HCT116 (cell line): ENCODE measurements around the gene ABHD11. TPM values are rescaled to one million over a fixed set of nuclear protein-coding genes. Genes with fewer than 3 reads are reported as not detected.

Source experiments
- ATAC-seq: fragments of 200-7000 bp; cut with Tn5 transposase; 2 replicates; pipeline ENCODE4 v1.9.1; 2020; ENCODE audit warnings: mild to moderate bottlenecking, moderate library complexity
- BruUV-seq: library from RNA; stranded (reverse); fragments of 400-500 nt; replicated peaks from 2 replicates; lab custom pipeline; 2021; lab: Mats Ljungman, UMichigan
- CTCF ChIA-PET: fragments of 300-600 bp; sonication (Branson Sonifier 250); formaldehyde crosslinking; loops from one replicate; lab custom pipeline; 2021; ENCODE audit warnings: antibody characterized with exemption; lab: Charles Lee
- POLR2A ChIA-PET: fragments of 300-600, 350-600 bp; sonication (Branson Sonifier 250); formaldehyde crosslinking; loops from one replicate; lab custom pipeline; 2021; ENCODE audit warnings: antibody characterized with exemption; lab: Charles Lee
- RAD21 ChIA-PET, 2 experiments: fragments of 300-600 bp; sonication (Branson Sonifier 250); formaldehyde crosslinking; loops; one replicate each; lab custom pipeline; 2023; ENCODE audit warnings: low total read pairs in 2 of 2; ENCODE audit not compliant: uncharacterized antibody in 2 of 2, unreplicated experiment in 2 of 2, low non-redundant PET in 1 of 2; lab: Charles Lee
- DNase-seq: peaks from one replicate; pipeline ENCODE4 v3.0.0-alpha.2; 2010; ENCODE audit warnings: low read depth, low spot score
- H2AFZ ChIP-seq: fragments of 200-600 bp; shearing (Covaris generic), sonication (generic); 2 replicates; pipeline ENCODE4 v1.6.1; 2017; ENCODE audit warnings: low read depth, mixed run types, mixed read lengths, antibody characterized with exemption, low read length; ENCODE audit not compliant: poor library complexity, severe bottlenecking
- H3K27ac ChIP-seq: 2 replicates; pipeline ENCODE4 v1.5.1; 2012; ENCODE audit warnings: low read depth, low read length
- H3K27me3 ChIP-seq: fragments of 200-600 bp; sonication (generic); 2 replicates; pipeline ENCODE4 v1.6.1; 2016; ENCODE audit warnings: mixed run types, low read length, mixed read lengths; ENCODE audit not compliant: insufficient read depth
- H3K36me3 ChIP-seq, 2 experiments: fragments of 200-500 bp in 1 of 2; fragments of 200-600 bp in 1 of 2; sonication (Bioruptor generic) in 1 of 2; sonication (generic) in 1 of 2; 2 replicates each; pipeline versions ENCODE4 v1.5.1 to v1.6.1; 2014 to 2016; ENCODE audit warnings: low read length in 2 of 2, inconsistent platforms in 1 of 2, mixed read lengths in 1 of 2, mixed run types in 1 of 2; ENCODE audit not compliant: insufficient read depth in 2 of 2, control insufficient read depth in 1 of 2
- H3K4me1 ChIP-seq, 2 experiments: fragments of 200-600 bp in 1 of 2; sonication (generic) in 1 of 2; 2 replicates each; pipeline versions ENCODE4 v1.5.1 to v1.6.1; 2012 to 2017; ENCODE audit warnings: low read length in 2 of 2, inconsistent platforms in 1 of 2, mild to moderate bottlenecking in 1 of 2, mixed read lengths in 1 of 2, mixed run types in 1 of 2, moderate library complexity in 1 of 2; ENCODE audit not compliant: insufficient read depth in 2 of 2, control insufficient read depth in 1 of 2
- H3K4me2 ChIP-seq: fragments of 200-600 bp; sonication (generic); 2 replicates; pipeline ENCODE4 v1.6.1; 2017; ENCODE audit warnings: mixed run types, low read length, mixed read lengths
- H3K4me3 ChIP-seq, 2 experiments: fragments of 200-600 bp in 1 of 2; sonication (generic) in 1 of 2; replicated peaks in 1 of 2; 2 replicates each; pipeline ENCODE4 v1.5.1; 2011 to 2016; ENCODE audit warnings: low read length in 2 of 2, control low read depth in 1 of 2, low read depth in 1 of 2, mild to moderate bottlenecking in 1 of 2, mixed read lengths in 1 of 2, mixed run types in 1 of 2
- H3K79me2 ChIP-seq: fragments of 200-600 bp; sonication (generic); 2 replicates; pipeline ENCODE4 v1.6.1; 2017; ENCODE audit warnings: mild to moderate bottlenecking, mixed run types, low read length, moderate library complexity, mixed read lengths; ENCODE audit not compliant: insufficient read depth
- H3K9ac ChIP-seq: fragments of 200-600 bp; sonication (generic); 2 replicates; pipeline ENCODE4 v1.6.1; 2016; ENCODE audit warnings: low read length, mixed read lengths
- H3K9me2 ChIP-seq: fragments of 200-600 bp; sonication (generic), shearing (Covaris generic); 2 replicates; pipeline ENCODE4 v1.6.1; 2017; ENCODE audit warnings: mixed run types, mild to moderate bottlenecking, moderate library complexity; ENCODE audit not compliant: insufficient read depth
- H3K9me3 ChIP-seq, 2 experiments: fragments of 200-500 bp in 1 of 2; fragments of 200-600 bp in 1 of 2; sonication (Bioruptor generic) in 1 of 2; sonication (generic) in 1 of 2; 2 replicates each; pipeline ENCODE4 v1.6.1; 2014 to 2017; ENCODE audit warnings: low read length in 2 of 2, mixed read lengths in 2 of 2, inconsistent platforms in 1 of 2, low read depth in 1 of 2, mild to moderate bottlenecking in 1 of 2, mixed run types in 1 of 2, moderate library complexity in 1 of 2; ENCODE audit not compliant: control insufficient read depth in 1 of 2, insufficient read depth in 1 of 2
- H4K20me1 ChIP-seq: fragments of 200-600 bp; sonication (generic), shearing (Covaris generic); 2 replicates; pipeline ENCODE4 v1.6.1; 2017; ENCODE audit warnings: mixed run types, mild to moderate bottlenecking, moderate library complexity; ENCODE audit not compliant: insufficient read depth
- CBX3 ChIP-seq: IDR thresholded peaks from 2 replicates; pipeline ENCODE4 v1.6.1; 2012; ENCODE audit warnings: low read depth
- CEBPB ChIP-seq: IDR thresholded peaks from 2 replicates; pipeline ENCODE4 v1.6.1; 2012; ENCODE audit warnings: low read depth
- EGR1 ChIP-seq: IDR thresholded peaks from 2 replicates; pipeline ENCODE4 v1.6.1; 2012; ENCODE audit warnings: low read depth
- EZH2phosphoT487 ChIP-seq: fragments of 200-600 bp; IDR thresholded peaks from 2 replicates; pipeline ENCODE4 v1.6.1; 2018; ENCODE audit warnings: antibody characterized with exemption, borderline replicate concordance
- FOSL1 ChIP-seq: IDR thresholded peaks from 2 replicates; pipeline ENCODE4 v1.6.1; 2012; ENCODE audit warnings: low read depth
- JUND ChIP-seq: IDR thresholded peaks from 2 replicates; pipeline ENCODE4 v1.6.1; 2012
- POLR2A ChIP-seq: IDR thresholded peaks from 2 replicates; pipeline ENCODE4 v1.7.0; 2011; ENCODE audit warnings: borderline replicate concordance; ENCODE audit not compliant: insufficient read depth, insufficient read length; ENCODE audit errors: extremely low read depth
- POLR2AphosphoS5 ChIP-seq: IDR thresholded peaks from 2 replicates; pipeline ENCODE4 v1.6.1; 2011; ENCODE audit warnings: mild to moderate bottlenecking, low read depth, low read length, moderate library complexity
- RAD21 ChIP-seq: IDR thresholded peaks from 2 replicates; pipeline ENCODE4 v1.6.1; 2012; ENCODE audit warnings: low read depth, mild to moderate bottlenecking
- SIN3A ChIP-seq: IDR thresholded peaks from 2 replicates; pipeline ENCODE4 v1.6.1; 2012; ENCODE audit warnings: low read depth
- SP1 ChIP-seq: IDR thresholded peaks from 2 replicates; pipeline ENCODE4 v1.6.1; 2012; ENCODE audit warnings: low read depth
- SRF ChIP-seq: IDR thresholded peaks from 2 replicates; pipeline ENCODE4 v1.6.1; 2012; ENCODE audit warnings: low read depth
- TCF7L2 ChIP-seq: IDR thresholded peaks from 2 replicates; pipeline ENCODE4 v1.7.0; 2011; ENCODE audit warnings: borderline replicate concordance, inconsistent platforms; ENCODE audit not compliant: insufficient read depth, insufficient read length; ENCODE audit errors: extremely low read depth
- ZFX ChIP-seq: fragments of 450-650 bp; IDR thresholded peaks from 2 replicates; pipeline ENCODE4 v1.6.1; 2017
- ZNF274 ChIP-seq: fragments of 200-500 bp; sonication (Bioruptor generic); IDR thresholded peaks from 2 replicates; pipeline ENCODE4 v1.6.1; 2014; ENCODE audit warnings: mild to moderate bottlenecking, low read depth, low read length, inconsistent platforms
- intact Hi-C: fragments of 100-400 bp; cut with micrococcal nuclease; formaldehyde crosslinking; loops from 2 replicates; pipeline ENCODE4 v1.10.0; 2022
- total RNA-seq: library from RNA; stranded (reverse); gene quantifications from one replicate; pipeline ENCODE4 v1.2.1, GENCODE V29; 2021; ENCODE audit not compliant: unreplicated experiment
- TF ChIP-seq, protein P1 (sequence below): IDR thresholded peaks from 2 replicates; pipeline ENCODE4 v1.6.1; 2011; ENCODE audit warnings: mild to moderate bottlenecking, low read length, moderate library complexity; ENCODE audit not compliant: insufficient replicate concordance; ENCODE audit errors: extremely low read depth
- TF ChIP-seq, protein P2 (sequence below), 3 experiments: fragments of 200-600 bp in 1 of 3; sonication (generic) in 1 of 3; IDR thresholded peaks in 2 of 3; conservative IDR thresholded peaks in 1 of 3; 2 replicates each; pipeline ENCODE4 v1.5.1; 2012 to 2017; ENCODE audit warnings: low read depth in 2 of 3, low read length in 2 of 3, antibody characterized with exemption in 1 of 3, borderline replicate concordance in 1 of 3, control low read depth in 1 of 3, mild to moderate bottlenecking in 1 of 3, mixed read lengths in 1 of 3, mixed run types in 1 of 3, moderate library complexity in 1 of 3; ENCODE audit not compliant: insufficient read depth in 1 of 3
- TF ChIP-seq, protein P3 (sequence below): IDR thresholded peaks from 2 replicates; pipeline ENCODE4 v1.6.1; 2012; ENCODE audit warnings: low read depth

Gene ABHD11
- total RNA-seq, 1 experiment from 2014 or later = 69.8 TPM

DNA sequence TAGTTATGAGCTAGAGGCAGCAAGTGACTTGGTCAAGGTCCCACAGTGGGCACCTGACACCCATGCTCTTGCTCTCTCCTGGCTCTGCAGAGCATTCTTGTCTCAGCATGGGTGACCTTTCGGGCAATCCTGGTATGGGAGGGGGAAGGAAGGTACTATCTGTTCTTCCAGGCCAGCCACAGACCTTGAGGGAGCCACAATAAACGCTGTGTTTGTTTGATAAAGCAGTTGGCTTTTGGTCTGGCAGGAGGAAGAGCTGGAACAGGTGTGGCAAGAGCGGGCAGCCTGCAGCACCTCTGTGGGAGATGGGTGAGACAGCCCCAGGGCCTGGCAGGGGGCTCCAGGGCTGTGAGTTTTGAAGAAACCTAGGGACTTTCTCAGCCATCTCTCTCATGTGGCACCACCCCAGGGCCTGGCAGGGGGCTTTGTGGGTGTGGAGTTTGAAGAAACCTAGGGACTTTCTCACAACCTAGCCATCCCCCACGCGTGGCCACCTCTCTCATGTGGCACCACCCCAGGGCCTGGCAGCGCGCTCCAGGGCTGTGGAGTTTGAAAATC, 20.1 kb upstream of the ABHD11 start:
- Histone ChIP-seq H3K9me3 (no peaks in the 10 kb centered on the region), H3K4me1 (peaks cover 6 to 14% of the 10 kb centered on the region in 2 experiments; a peak in 3 of 4 replicates), H3K4me2 (no peak overlapping the region), H2AFZ (no peak overlapping the region), H3K27me3 (no peaks in the 10 kb centered on the region), H3K9me2 (no peaks in the 10 kb centered on the region), H3K4me3 (no peak overlapping the region), H4K20me1 (no peaks in the 10 kb centered on the region), H3K79me2 (no peaks in the 10 kb centered on the region), H3K36me3 (no peaks in the 10 kb centered on the region), H3K9ac (no peak overlapping the region), H3K27ac (no peak overlapping the region)
- CTCF ChIA-PET = no interaction called here
- POLR2A ChIA-PET = no interaction called here
- RAD21 ChIA-PET = no interaction called here
- DNase-seq (no peak), ATAC-seq (no peak)
- no TSS peak for BruUV-seq
- no peak for TF ChIP-seq SP1
- TF ChIP-seq JUND = no peak
- no peak for TF ChIP-seq CEBPB
- TF ChIP-seq POLR2AphosphoS5 = no peak
- no peak for TF ChIP-seq FOSL1
- TF ChIP-seq SIN3A = no peak
- TF ChIP-seq ZNF274 = no peak
- no peak for TF ChIP-seq RAD21
- no peak for TF ChIP-seq EGR1
- TF ChIP-seq, protein P1, sequence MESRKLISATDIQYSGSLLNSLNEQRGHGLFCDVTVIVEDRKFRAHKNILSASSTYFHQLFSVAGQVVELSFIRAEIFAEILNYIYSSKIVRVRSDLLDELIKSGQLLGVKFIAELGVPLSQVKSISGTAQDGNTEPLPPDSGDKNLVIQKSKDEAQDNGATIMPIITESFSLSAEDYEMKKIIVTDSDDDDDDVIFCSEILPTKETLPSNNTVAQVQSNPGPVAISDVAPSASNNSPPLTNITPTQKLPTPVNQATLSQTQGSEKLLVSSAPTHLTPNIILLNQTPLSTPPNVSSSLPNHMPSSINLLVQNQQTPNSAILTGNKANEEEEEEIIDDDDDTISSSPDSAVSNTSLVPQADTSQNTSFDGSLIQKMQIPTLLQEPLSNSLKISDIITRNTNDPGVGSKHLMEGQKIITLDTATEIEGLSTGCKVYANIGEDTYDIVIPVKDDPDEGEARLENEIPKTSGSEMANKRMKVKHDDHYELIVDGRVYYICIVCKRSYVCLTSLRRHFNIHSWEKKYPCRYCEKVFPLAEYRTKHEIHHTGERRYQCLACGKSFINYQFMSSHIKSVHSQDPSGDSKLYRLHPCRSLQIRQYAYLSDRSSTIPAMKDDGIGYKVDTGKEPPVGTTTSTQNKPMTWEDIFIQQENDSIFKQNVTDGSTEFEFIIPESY = no peak
- no peak for TF ChIP-seq CBX3
- TF ChIP-seq POLR2A = no peak
- TF ChIP-seq EZH2phosphoT487 = no peak
- TF ChIP-seq, protein P2, sequence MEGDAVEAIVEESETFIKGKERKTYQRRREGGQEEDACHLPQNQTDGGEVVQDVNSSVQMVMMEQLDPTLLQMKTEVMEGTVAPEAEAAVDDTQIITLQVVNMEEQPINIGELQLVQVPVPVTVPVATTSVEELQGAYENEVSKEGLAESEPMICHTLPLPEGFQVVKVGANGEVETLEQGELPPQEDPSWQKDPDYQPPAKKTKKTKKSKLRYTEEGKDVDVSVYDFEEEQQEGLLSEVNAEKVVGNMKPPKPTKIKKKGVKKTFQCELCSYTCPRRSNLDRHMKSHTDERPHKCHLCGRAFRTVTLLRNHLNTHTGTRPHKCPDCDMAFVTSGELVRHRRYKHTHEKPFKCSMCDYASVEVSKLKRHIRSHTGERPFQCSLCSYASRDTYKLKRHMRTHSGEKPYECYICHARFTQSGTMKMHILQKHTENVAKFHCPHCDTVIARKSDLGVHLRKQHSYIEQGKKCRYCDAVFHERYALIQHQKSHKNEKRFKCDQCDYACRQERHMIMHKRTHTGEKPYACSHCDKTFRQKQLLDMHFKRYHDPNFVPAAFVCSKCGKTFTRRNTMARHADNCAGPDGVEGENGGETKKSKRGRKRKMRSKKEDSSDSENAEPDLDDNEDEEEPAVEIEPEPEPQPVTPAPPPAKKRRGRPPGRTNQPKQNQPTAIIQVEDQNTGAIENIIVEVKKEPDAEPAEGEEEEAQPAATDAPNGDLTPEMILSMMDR (IDR thresholded peaks at IDR 0.05 in 2 of 3, conservative IDR thresholded peaks at IDR 0.05 in 1 of 3; ENCODE audit: borderline replicate concordance in 1 of 3, insufficient read depth in 1 of 3, low read depth in 2 of 3, low read length in 2 of 3) = no peak
- no peak for TF ChIP-seq SRF
- no peak for TF ChIP-seq ZFX
- TF ChIP-seq, protein P3, sequence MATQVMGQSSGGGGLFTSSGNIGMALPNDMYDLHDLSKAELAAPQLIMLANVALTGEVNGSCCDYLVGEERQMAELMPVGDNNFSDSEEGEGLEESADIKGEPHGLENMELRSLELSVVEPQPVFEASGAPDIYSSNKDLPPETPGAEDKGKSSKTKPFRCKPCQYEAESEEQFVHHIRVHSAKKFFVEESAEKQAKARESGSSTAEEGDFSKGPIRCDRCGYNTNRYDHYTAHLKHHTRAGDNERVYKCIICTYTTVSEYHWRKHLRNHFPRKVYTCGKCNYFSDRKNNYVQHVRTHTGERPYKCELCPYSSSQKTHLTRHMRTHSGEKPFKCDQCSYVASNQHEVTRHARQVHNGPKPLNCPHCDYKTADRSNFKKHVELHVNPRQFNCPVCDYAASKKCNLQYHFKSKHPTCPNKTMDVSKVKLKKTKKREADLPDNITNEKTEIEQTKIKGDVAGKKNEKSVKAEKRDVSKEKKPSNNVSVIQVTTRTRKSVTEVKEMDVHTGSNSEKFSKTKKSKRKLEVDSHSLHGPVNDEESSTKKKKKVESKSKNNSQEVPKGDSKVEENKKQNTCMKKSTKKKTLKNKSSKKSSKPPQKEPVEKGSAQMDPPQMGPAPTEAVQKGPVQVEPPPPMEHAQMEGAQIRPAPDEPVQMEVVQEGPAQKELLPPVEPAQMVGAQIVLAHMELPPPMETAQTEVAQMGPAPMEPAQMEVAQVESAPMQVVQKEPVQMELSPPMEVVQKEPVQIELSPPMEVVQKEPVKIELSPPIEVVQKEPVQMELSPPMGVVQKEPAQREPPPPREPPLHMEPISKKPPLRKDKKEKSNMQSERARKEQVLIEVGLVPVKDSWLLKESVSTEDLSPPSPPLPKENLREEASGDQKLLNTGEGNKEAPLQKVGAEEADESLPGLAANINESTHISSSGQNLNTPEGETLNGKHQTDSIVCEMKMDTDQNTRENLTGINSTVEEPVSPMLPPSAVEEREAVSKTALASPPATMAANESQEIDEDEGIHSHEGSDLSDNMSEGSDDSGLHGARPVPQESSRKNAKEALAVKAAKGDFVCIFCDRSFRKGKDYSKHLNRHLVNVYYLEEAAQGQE = no peak
- TF ChIP-seq TCF7L2 = no peak
- intact Hi-C loops = no loop called here
